Esophagus squamous epithelium (tissue), 5 donors: Measurements from ENCODE around the gene CILP2. TPM values are rescaled to one million over a fixed set of nuclear protein-coding genes. Genes with fewer than 3 reads are reported as not detected.

ENCODE experiments used
- DNase-seq: peaks from one replicate; lab custom pipeline; 2025; lab: John Stamatoyannopoulos, UW
- H3K27ac ChIP-seq, 4 donors: fragments of 200-600 bp; sonication (generic); one replicate each; pipeline ENCODE4 v1.5.1; 2016 to 2019; ENCODE audit warnings: mild to moderate bottlenecking in 1 of 4
- H3K27me3 ChIP-seq, 4 donors: fragments of 200-600 bp; sonication (generic); 1 replicate in 3 of 4; 2 replicates in 1 of 4; pipeline versions ENCODE4 v1.5.1 to v1.6.0; 2017 to 2021; ENCODE audit warnings: antibody characterized with exemption in 1 of 4
- H3K36me3 ChIP-seq, 3 donors: fragments of 200-600 bp; sonication (generic); one replicate each; pipeline ENCODE4 v1.5.1; 2016 to 2019
- H3K4me1 ChIP-seq, 3 donors: fragments of 200-600 bp; sonication (generic); one replicate each; pipeline ENCODE4 v1.5.1; 2017 to 2019
- H3K4me3 ChIP-seq, 4 donors: fragments of 200-600 bp; sonication (generic); 1 replicate in 3 of 4; 2 replicates in 1 of 4; pipeline ENCODE4 v1.5.1; 2016 to 2019; ENCODE audit warnings: mild to moderate bottlenecking in 2 of 4, moderate library complexity in 1 of 4
- H3K9me3 ChIP-seq, 3 donors: fragments of 200-600 bp; sonication (generic); one replicate each; pipeline ENCODE4 v1.5.1; 2016 to 2019
- POLR2A ChIP-seq, 4 donors: fragments of 450-650 bp; IDR thresholded peaks; one replicate each; pipeline ENCODE4 v1.6.1; 2017; ENCODE audit warnings: antibody characterized with exemption in 4 of 4, mild to moderate bottlenecking in 4 of 4, moderate library complexity in 3 of 4
- WGBS, 2 donors: methylation state at CpG; one replicate each; pipeline ENCODE4 v1.1.5; 2018; 5-methylcytosine and 5-hydroxymethylcytosine counted together
- intact Hi-C: fragments of 100-400 bp; cut with DNase I; formaldehyde crosslinking; loops from one replicate; pipeline ENCODE4 v1.15.0; 2022
- total RNA-seq, 4 donors: library from RNA; depleted of rRNA; stranded (reverse); fragments of >200 nt; gene quantifications; one replicate each; pipeline ENCODE4 v1.1.0, GENCODE V29; 2016
- TF ChIP-seq, protein P1 (sequence below), 6 experiments: fragments of 450-650 bp in 4 of 6; fragments of 200-600 bp in 2 of 6; sonication (generic) in 2 of 6; IDR thresholded peaks; one replicate each; pipeline ENCODE4 v1.5.1; 2016 to 2019; ENCODE audit warnings: antibody characterized with exemption in 6 of 6, mild to moderate bottlenecking in 4 of 6, moderate library complexity in 4 of 6
- donor health status: DM: yes; HTN: yes; CAD: no.

Gene CILP2
- total RNA-seq, 4 donors from 2014 or later = under 0.01 TPM; not detected in 3

DNA sequence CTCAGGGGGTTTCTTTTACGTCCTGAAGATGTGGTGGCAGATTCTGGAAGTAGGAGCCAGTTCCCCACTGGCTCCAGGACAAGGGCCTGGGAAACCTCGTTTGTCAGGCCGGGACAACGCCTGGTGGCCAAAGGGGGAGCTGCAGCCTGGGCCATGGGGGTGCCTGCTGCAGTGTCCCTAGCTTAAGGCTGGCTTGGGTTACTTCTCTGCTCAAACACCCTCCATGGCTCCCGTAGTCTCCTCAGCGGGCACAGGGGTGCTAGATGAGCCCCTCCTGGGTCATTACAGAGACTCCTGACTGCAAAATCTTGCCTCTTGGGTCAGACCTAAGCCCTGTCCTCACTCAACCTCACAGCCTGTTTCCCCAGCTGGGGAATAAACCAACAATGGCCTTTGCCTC, 14.7 kb downstream of the CILP2 start:
- Histone ChIP-seq H3K27ac (no peak overlapping the region), H3K9me3 (no peaks in the 10 kb centered on the region), H3K4me1 (no peaks in the 10 kb centered on the region), H3K4me3 (no peak overlapping the region), H3K36me3 (no peaks in the 10 kb centered on the region), H3K27me3 (peaks cover 0 to 42% (median 0%) of the 10 kb centered on the region in 4 donors)
- 42% methylated on average over 3 of the region's 6 CpGs; no CpG with 5 or more reads in 1 of the 2 donors for WGBS, 2 donors
- TF ChIP-seq POLR2A (IDR thresholded peaks at IDR 0.05) = no peak
- TF ChIP-seq, protein P1, sequence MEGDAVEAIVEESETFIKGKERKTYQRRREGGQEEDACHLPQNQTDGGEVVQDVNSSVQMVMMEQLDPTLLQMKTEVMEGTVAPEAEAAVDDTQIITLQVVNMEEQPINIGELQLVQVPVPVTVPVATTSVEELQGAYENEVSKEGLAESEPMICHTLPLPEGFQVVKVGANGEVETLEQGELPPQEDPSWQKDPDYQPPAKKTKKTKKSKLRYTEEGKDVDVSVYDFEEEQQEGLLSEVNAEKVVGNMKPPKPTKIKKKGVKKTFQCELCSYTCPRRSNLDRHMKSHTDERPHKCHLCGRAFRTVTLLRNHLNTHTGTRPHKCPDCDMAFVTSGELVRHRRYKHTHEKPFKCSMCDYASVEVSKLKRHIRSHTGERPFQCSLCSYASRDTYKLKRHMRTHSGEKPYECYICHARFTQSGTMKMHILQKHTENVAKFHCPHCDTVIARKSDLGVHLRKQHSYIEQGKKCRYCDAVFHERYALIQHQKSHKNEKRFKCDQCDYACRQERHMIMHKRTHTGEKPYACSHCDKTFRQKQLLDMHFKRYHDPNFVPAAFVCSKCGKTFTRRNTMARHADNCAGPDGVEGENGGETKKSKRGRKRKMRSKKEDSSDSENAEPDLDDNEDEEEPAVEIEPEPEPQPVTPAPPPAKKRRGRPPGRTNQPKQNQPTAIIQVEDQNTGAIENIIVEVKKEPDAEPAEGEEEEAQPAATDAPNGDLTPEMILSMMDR (IDR thresholded peaks at IDR 0.05) = peak in 5 of 6 experiments; percentile 20 to 63 (median 46)
- intact Hi-C loops = no loop called here
- no peak for DNase-seq

DNA sequence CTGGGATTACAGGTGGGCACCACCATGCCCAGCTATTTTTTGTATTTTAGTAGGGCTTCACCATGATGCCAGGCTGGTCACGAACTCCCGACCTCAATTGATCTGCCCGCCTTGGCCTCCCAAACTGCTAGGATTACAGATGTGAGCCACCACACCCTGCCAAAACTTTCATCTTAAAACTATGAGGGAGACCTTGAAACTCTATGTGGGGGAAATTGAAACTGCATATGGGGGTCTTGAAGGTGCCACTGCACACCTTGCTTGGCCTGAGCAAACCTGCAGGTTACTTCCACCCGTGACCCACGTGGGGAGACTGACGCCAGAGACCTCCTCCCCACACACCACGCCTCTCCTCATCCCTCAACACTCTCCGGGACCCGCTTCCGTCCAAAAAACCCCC, 15.6 kb downstream of the CILP2 start:
- no peak for DNase-seq
- 91 to 100% methylated on average over 2 to 7 of the region's 10 CpGs for WGBS, 2 donors
- Histone ChIP-seq H3K4me1 (no peaks in the 10 kb centered on the region), H3K9me3 (no peaks in the 10 kb centered on the region), H3K27ac (no peak overlapping the region), H3K4me3 (no peak overlapping the region), H3K27me3 (peaks cover 0 to 33% (median 0%) of the 10 kb centered on the region in 4 donors), H3K36me3 (no peaks in the 10 kb centered on the region)
- TF ChIP-seq, protein P1 (IDR thresholded peaks at IDR 0.05) = no peak
- TF ChIP-seq POLR2A (IDR thresholded peaks at IDR 0.05) = no peak
- intact Hi-C loops = no loop called here

DNA sequence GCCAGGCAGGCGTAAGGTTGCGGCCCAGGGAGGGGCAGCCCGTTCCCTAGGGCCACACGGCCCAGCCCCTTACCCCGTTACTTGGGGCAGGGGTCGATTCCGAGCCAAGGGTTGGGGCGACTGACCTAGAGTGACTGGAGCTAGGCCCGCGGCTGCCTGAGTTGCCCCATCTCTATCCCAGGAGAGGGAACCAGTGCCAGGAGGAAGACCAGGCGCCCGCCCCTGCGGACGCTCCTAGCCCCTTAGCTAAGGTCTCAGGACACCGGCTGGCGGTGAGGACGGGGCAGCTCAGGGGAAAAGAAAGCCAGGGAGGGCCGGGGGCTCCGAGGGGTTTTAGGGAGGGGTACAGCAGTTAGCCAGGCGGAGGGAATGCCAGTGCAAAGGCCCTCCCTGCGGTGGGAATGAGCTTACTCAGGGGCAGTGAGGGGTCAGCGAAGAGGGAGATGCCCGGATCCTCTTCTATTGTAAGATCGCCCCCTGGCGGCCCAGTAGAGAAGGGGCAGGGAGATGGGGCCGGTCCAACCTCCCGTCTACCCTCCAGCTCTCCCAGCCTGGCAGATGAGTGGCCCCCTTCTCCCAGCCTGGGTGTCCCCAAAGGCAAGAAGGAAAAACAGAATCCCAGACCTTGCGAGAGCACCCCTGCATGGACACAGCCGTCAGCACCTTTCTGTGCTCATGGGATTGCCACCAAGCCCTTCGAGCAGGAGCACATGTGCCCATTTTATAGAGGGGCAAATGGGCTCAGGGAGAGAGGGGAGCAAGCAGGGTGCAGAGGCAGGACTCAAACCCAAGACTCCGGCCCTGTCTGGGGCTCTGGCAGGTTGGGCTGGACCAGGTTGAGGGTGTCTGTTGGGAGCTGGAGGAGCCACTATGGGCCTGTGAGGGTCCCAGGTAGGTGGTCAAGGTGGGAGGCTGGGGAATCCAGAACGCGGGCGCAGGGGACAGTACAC, 16.3 kb downstream of the CILP2 start:
- H3K27ac ChIP-seq = no peak overlapping the region
- H3K9me3 ChIP-seq = no peaks in the 10 kb centered on the region
- no peak overlapping the region for H3K4me3 ChIP-seq
- H3K36me3 ChIP-seq = no peaks in the 10 kb centered on the region
- no peaks in the 10 kb centered on the region for H3K4me1 ChIP-seq
- 31 to 60% methylated on average over 9 to 24 of the region's 34 CpGs for WGBS, 2 donors
- peaks cover 0 to 26% (median 0%) of the 10 kb centered on the region in 4 donors for H3K27me3 ChIP-seq
- no peak for TF ChIP-seq POLR2A (IDR thresholded peaks at IDR 0.05)
- TF ChIP-seq, protein P1 (IDR thresholded peaks at IDR 0.05) = peak; percentile 53 to 70 (median 63)
- intact Hi-C loops = no loop called here
- DNase-seq = no peak

GRCh38 chr19:19558055-19558454, 20.0 kb downstream of the CILP2 start:
- H3K9me3 ChIP-seq = no peaks in the 10 kb centered on the region
- no peak overlapping the region for H3K27ac ChIP-seq
- H3K36me3 ChIP-seq = no peaks in the 10 kb centered on the region
- no peak overlapping the region for H3K4me3 ChIP-seq
- no peaks in the 10 kb centered on the region for H3K4me1 ChIP-seq
- WGBS, 2 donors = 89 to 90% methylated on average over 9 to 10 of the region's 15 CpGs
- no peak for TF ChIP-seq POLR2A (IDR thresholded peaks at IDR 0.05)
- TF ChIP-seq, protein P1 (IDR thresholded peaks at IDR 0.05) = no peak
- no peak for DNase-seq
- intact Hi-C loops = no loop called here
- H3K27me3 ChIP-seq = peaks cover 0 to 7% (median 0%) of the 10 kb centered on the region in 4 donors

DNA sequence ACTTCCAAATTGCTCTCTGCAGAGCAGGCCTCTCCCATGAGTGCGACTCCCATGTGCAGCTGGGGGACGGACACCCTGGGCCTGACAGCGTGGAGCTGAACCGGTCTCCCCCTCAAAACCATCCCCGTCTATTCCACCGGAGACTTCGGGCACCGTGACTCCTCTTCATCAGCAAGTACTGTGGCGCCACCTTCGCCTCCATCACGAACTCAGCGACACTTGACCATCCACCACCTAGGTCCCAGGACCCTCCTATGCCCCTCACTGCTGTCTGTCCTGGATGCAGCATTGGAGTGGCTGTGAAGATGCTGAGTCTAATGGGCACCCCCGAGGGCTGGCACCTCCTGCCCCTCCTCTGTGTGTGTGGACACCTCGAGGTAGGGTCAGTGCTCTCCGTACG, 20.6 kb downstream of the CILP2 start:
- no peak overlapping the region for H3K27ac ChIP-seq
- H3K27me3 ChIP-seq = peaks cover 0 to 7% (median 0%) of the 10 kb centered on the region in 4 donors
- H3K36me3 ChIP-seq = no peaks in the 10 kb centered on the region
- H3K4me1 ChIP-seq = no peaks in the 10 kb centered on the region
- TF ChIP-seq POLR2A (IDR thresholded peaks at IDR 0.05) = no peak
- TF ChIP-seq, protein P1 (IDR thresholded peaks at IDR 0.05) = no peak
- H3K4me3 ChIP-seq = no peak overlapping the region
- 78 to 85% methylated on average over 6 to 16 of the region's 16 CpGs for WGBS, 2 donors
- no peak for DNase-seq
- no peaks in the 10 kb centered on the region for H3K9me3 ChIP-seq
- intact Hi-C loops = no loop called here
